Airway epithelial cell (primary cell): ENCODE results near the gene PSPH. TPM values are rescaled to one million over a fixed set of nuclear protein-coding genes. Genes with fewer than 3 reads are reported as not detected.

Source experiments
- total RNA-seq: library from RNA; depleted of rRNA; stranded (reverse); fragments of >200 nt; gene quantifications from 2 replicates; pipeline ENCODE4 v1.2.3, GENCODE V29; 2015

PSPH gene
- total RNA-seq = 50.4 and 64.1 TPM in 2 replicates

GRCh38 chr7:56051339-56052191 is at the start of gene PSPH, which contains the start of gene CCT6A:
Gene PSPH, minus strand, starts transcription at chr7:56051444. Its CDS starts 30,232 bp downstream, at chr7:56021212.
Gene CCT6A, plus strand, starts transcription at chr7:56051765. Its CDS starts 84 bp downstream, at chr7:56051849.

GRCh38 chr7:56092789-56093531 is 41.7 kb upstream of the PSPH start, which contains the start of gene PHKG1:
Gene PHKG1, minus strand, starts transcription at chr7:56092952. Its CDS starts 4,011 bp downstream, at chr7:56088941.

GRCh38 chr7:56063882-56064625 is 12.8 kb upstream of the PSPH start, which contains the start of gene SUMF2:
Gene SUMF2, plus strand, starts transcription at chr7:56064286. Its CDS starts 26 bp downstream, at chr7:56064312.

GRCh38 chr7:55964261-55965099 is 86.8 kb downstream of the PSPH start, which contains the start of gene NIPSNAP2:
Gene NIPSNAP2, plus strand, starts transcription at chr7:55964585. Its CDS starts 25 bp downstream, at chr7:55964610.

Other genes with a start within 250 kb of the PSPH start
- not detected in 2 replicates for gene SEPTIN14, start 188.7 kb downstream of the PSPH start, total RNA-seq
- 0.56 and 1.3 TPM in 2 replicates for gene ZNF713, start 164.0 kb downstream of the PSPH start, total RNA-seq
- 11.1 and 16.0 TPM in 2 replicates for gene MRPS17, start 99.6 kb downstream of the PSPH start, total RNA-seq
- 50.1 and 60.1 TPM in 2 replicates for gene NIPSNAP2, start 86.9 kb downstream of the PSPH start, total RNA-seq
- 224 and 240 TPM in 2 replicates for gene CCT6A, start 321 bp upstream of the PSPH start, total RNA-seq
- 124 and 158 TPM in 2 replicates for gene SUMF2, start 12.8 kb upstream of the PSPH start, total RNA-seq
- 0.07 TPM in 1 of 2 replicates, not detected in the other for gene PHKG1, start 41.5 kb upstream of the PSPH start, total RNA-seq
- 599 and 665 TPM in 2 replicates for gene CHCHD2, start 55.0 kb upstream of the PSPH start, total RNA-seq
- gene NUPR2, start 65.0 kb upstream of the PSPH start, total RNA-seq = 5.7 TPM in 1 of 2 replicates, not detected in the other